IPS DF 4.7 (cell line): ENCODE results near the gene NOD1.
"Not testable (repeated sequence)": the region's sequence is repeated elsewhere in the genome, so short reads cannot be mapped to it uniquely, and the experiment has no call there.

ENCODE experiments used
- DNase-seq: peaks from one replicate; pipeline ENCODE4 v3.0.0-alpha.2; 2013; ENCODE audit warnings: low spot score; ENCODE audit errors: extremely low read depth

The NOD1 gene

GRCh38 chr7:30504301-30505173 lies 26.0 kb upstream of the NOD1 start, which contains the start of gene GGCT:
Gene GGCT (minus strand): TSS chr7:30504829. CDS start chr7:30504709, 120 bp downstream.
- DNase-seq: peak; percentile 93

- DNase-seq: no peak
These were observed 25.0 kb upstream of the NOD1 start for GRCh38 chr7:30503274-30504212.

GRCh38 chr7:30502470-30503251 lies 24.1 kb upstream of the NOD1 start:
- no peak for DNase-seq

GRCh38 chr7:30501264-30501663 lies 22.7 kb upstream of the NOD1 start:
- no peak for DNase-seq

- DNase-seq: no peak
These were observed 14.6 kb upstream of the NOD1 start for GRCh38 chr7:30493228-30493627.

- DNase-seq: no peak
These were observed 12.8 kb upstream of the NOD1 start for GRCh38 chr7:30491417-30491816.

GRCh38 chr7:30487371-30487770 lies 8.8 kb upstream of the NOD1 start:
- no peak for DNase-seq

- no peak for DNase-seq
These were observed 7.1 kb upstream of the NOD1 start for GRCh38 chr7:30485667-30486066.

- DNase-seq: not testable (repeated sequence)
These were observed 2.8 kb upstream of the NOD1 start for GRCh38 chr7:30481416-30481815.

- no peak for DNase-seq
These were observed 877 bp upstream of the NOD1 start for GRCh38 chr7:30479202-30480120.

- no peak for DNase-seq
These were observed 2.0 kb downstream of the NOD1 start for GRCh38 chr7:30476459-30477145.

GRCh38 chr7:30475580-30475979 lies 3.0 kb downstream of the NOD1 start:
- DNase-seq: no peak

- DNase-seq: no peak
These were observed 3.7 kb downstream of the NOD1 start for GRCh38 chr7:30474893-30475292.

GRCh38 chr7:30474485-30474884 lies 4.1 kb downstream of the NOD1 start:
- DNase-seq: no peak

- DNase-seq: no peak
These were observed 4.7 kb downstream of the NOD1 start for GRCh38 chr7:30473903-30474302.

GRCh38 chr7:30472784-30473775 lies 5.5 kb downstream of the NOD1 start:
- no peak for DNase-seq

GRCh38 chr7:30472081-30472783 lies 6.4 kb downstream of the NOD1 start:
- DNase-seq: no peak

GRCh38 chr7:30471205-30471604 lies 7.4 kb downstream of the NOD1 start:
- DNase-seq: no peak
